ENCODE measurements around the gene ARHGAP12. TPM values are rescaled to one million over a fixed set of nuclear protein-coding genes. Genes with fewer than 3 reads are reported as not detected.
A peak's percentile ranks its signal among the peaks of the same experiment; 100 is the strongest.
"Not testable (repeated sequence)": the region's sequence is repeated elsewhere in the genome, so short reads cannot be mapped to it uniquely, and the experiment has no call there.

ARHGAP12 gene
- total RNA-seq: 10 to 100 TPM; 20.9 to 50.3 (median 29.7) TPM

- Histone ChIP-seq H3K4me1 (replicated peaks in 1 of 2) (peaks cover 5 to 10% of the 10 kb centered on the region in 2 donors), H3K27ac (peak within 1 kb of the TSS; percentile 96 to 97), H3K4me3 (peak within 1 kb of the TSS; percentile 86 to 99 (median 98))
- 0% methylated on average over 2 of the region's 92 CpGs; no CpG with 5 or more reads in 8 of the 10 experiments for WGBS, 10 experiments
- in situ Hi-C loops (cut with MboI; ENCODE audit: low pct_unique_long_range_greater_than_20kb in 2 of 9, low sequenced_read_pairs in 9 of 9, unreplicated experiment in 9 of 9): no loop called here
- peak; percentile 76 to 90 (median 86) for ATAC-seq (replicated peaks in 6 of 8)
Measured at GRCh38 chr10:31928549-31929260, at the start of gene ARHGAP12. ARHGAP12 (minus strand) TSS chr10:31928831; CDS start chr10:31908855, 19,976 bp downstream.

- Histone ChIP-seq H3K27ac (no peak overlapping the region), H3K4me3 (no peak overlapping the region), H3K4me1 (replicated peaks in 1 of 2) (peaks cover 6 to 7% of the 10 kb centered on the region in 2 donors)
- in situ Hi-C loops (cut with MboI; ENCODE audit: low pct_unique_long_range_greater_than_20kb in 2 of 9, low sequenced_read_pairs in 9 of 9, unreplicated experiment in 9 of 9): no loop called here
- ATAC-seq (replicated peaks in 6 of 8): no peak
- WGBS, 10 experiments: 80 to 100% (median 100%) methylated on average over 1 to 2 of the region's 2 CpGs; no CpG with 5 or more reads in 4 of the 10 experiments
Measured at GRCh38 chr10:31978156-31978483, 49.5 kb upstream of the ARHGAP12 start.

GRCh38 chr10:31977440-31978155 is 49.0 kb upstream of the ARHGAP12 start:
- peak; percentile 69 to 92 (median 80) for ATAC-seq (replicated peaks in 6 of 8)
- Histone ChIP-seq H3K27ac (peak overlapping the region in 1 of 2 donors; percentile 63), H3K4me3 (no peak overlapping the region), H3K4me1 (replicated peaks in 1 of 2) (peaks cover 6 to 7% of the 10 kb centered on the region in 2 donors)
- WGBS, 10 experiments: 35 to 100% (median 71%) methylated on average over 1 to 5 of the region's 5 CpGs
- in situ Hi-C loops (cut with MboI; ENCODE audit: low pct_unique_long_range_greater_than_20kb in 2 of 9, low sequenced_read_pairs in 9 of 9, unreplicated experiment in 9 of 9): no loop called here

- peaks cover 6 to 7% of the 10 kb centered on the region in 2 donors for H3K4me1 ChIP-seq (replicated peaks in 1 of 2)
- H3K4me3 ChIP-seq: no peak overlapping the region
- no peak for ATAC-seq (replicated peaks in 6 of 8)
- in situ Hi-C loops (cut with MboI; ENCODE audit: low pct_unique_long_range_greater_than_20kb in 2 of 9, low sequenced_read_pairs in 9 of 9, unreplicated experiment in 9 of 9): no loop called here
- 57 to 100% (median 90%) methylated on average over 2 to 6 of the region's 6 CpGs; no CpG with 5 or more reads in 2 of the 10 experiments for WGBS, 10 experiments
- H3K27ac ChIP-seq: no peak overlapping the region
Measured at GRCh38 chr10:31975157-31975765, 46.6 kb upstream of the ARHGAP12 start.

- in situ Hi-C loops (cut with MboI; ENCODE audit: low pct_unique_long_range_greater_than_20kb in 2 of 9, low sequenced_read_pairs in 9 of 9, unreplicated experiment in 9 of 9): no loop called here
- Histone ChIP-seq H3K4me3 (no peak overlapping the region), H3K27ac (no peak overlapping the region), H3K4me1 (replicated peaks in 1 of 2) (peaks cover 6 to 7% of the 10 kb centered on the region in 2 donors)
- WGBS, 10 experiments: 0 to 96% (median 75%) methylated on average over 1 to 4 of the region's 4 CpGs; no CpG with 5 or more reads in 3 of the 10 experiments
- peak; percentile 17 to 90 (median 75) for ATAC-seq (replicated peaks in 6 of 8)
Measured at GRCh38 chr10:31974434-31975124, 45.9 kb upstream of the ARHGAP12 start.

GRCh38 chr10:31972519-31973041 is 43.9 kb upstream of the ARHGAP12 start:
- in situ Hi-C loops (cut with MboI; ENCODE audit: low pct_unique_long_range_greater_than_20kb in 2 of 9, low sequenced_read_pairs in 9 of 9, unreplicated experiment in 9 of 9): no loop called here
- Histone ChIP-seq H3K4me3 (no peak overlapping the region), H3K27ac (no peak overlapping the region), H3K4me1 (replicated peaks in 1 of 2) (peaks cover 6% of the 10 kb centered on the region in 2 donors)
- ATAC-seq (replicated peaks in 6 of 8): no peak
- 82 to 100% (median 95%) methylated on average over 1 to 9 of the region's 9 CpGs for WGBS, 10 experiments

- WGBS, 10 experiments: no CpG with 5 or more reads among the region's 32 CpGs
- H3K4me3 ChIP-seq; H3K27ac ChIP-seq; H3K4me1 ChIP-seq (replicated peaks in 1 of 2); ATAC-seq (replicated peaks in 6 of 8); in situ Hi-C loops (cut with MboI; ENCODE audit: low pct_unique_long_range_greater_than_20kb in 2 of 9, low sequenced_read_pairs in 9 of 9, unreplicated experiment in 9 of 9): not testable (repeated sequence)
Measured at GRCh38 chr10:31969847-31970246, 41.2 kb upstream of the ARHGAP12 start.

- H3K4me1 ChIP-seq (replicated peaks in 1 of 2): no peaks in the 10 kb centered on the region
- peak in 3 of 8 experiments; percentile 11 to 47 (median 25) for ATAC-seq (replicated peaks in 6 of 8)
- H3K4me3 ChIP-seq: no peak overlapping the region
- in situ Hi-C loops (cut with MboI; ENCODE audit: low pct_unique_long_range_greater_than_20kb in 2 of 9, low sequenced_read_pairs in 9 of 9, unreplicated experiment in 9 of 9): no loop called here
- H3K27ac ChIP-seq: no peak overlapping the region
- WGBS, 10 experiments: 0 to 100% (median 63%) methylated on average over 1 of the region's 1 CpG; no CpG with 5 or more reads in 6 of the 10 experiments
Measured at GRCh38 chr10:31963589-31963980, 35.0 kb upstream of the ARHGAP12 start.

GRCh38 chr10:31962826-31963588 is 34.4 kb upstream of the ARHGAP12 start:
- no peak overlapping the region for H3K27ac ChIP-seq
- H3K4me1 ChIP-seq (replicated peaks in 1 of 2): no peaks in the 10 kb centered on the region
- in situ Hi-C loops (cut with MboI; ENCODE audit: low pct_unique_long_range_greater_than_20kb in 2 of 9, low sequenced_read_pairs in 9 of 9, unreplicated experiment in 9 of 9): no loop called here
- WGBS, 10 experiments: 0 to 100% (median 80%) methylated on average over 1 to 3 of the region's 4 CpGs; no CpG with 5 or more reads in 5 of the 10 experiments
- ATAC-seq (replicated peaks in 6 of 8): peak in 3 of 8 experiments; percentile 60 to 97 (median 94)
- H3K4me3 ChIP-seq: no peak overlapping the region

- Histone ChIP-seq H3K4me1 (replicated peaks in 1 of 2) (no peaks in the 10 kb centered on the region), H3K27ac (no peak overlapping the region), H3K4me3 (no peak overlapping the region)
- ATAC-seq (replicated peaks in 6 of 8): peak in 6 of 8 experiments; percentile 32 to 69 (median 46)
- in situ Hi-C loops (cut with MboI; ENCODE audit: low pct_unique_long_range_greater_than_20kb in 2 of 9, low sequenced_read_pairs in 9 of 9, unreplicated experiment in 9 of 9): no loop called here
- 14 to 100% (median 84%) methylated on average over 1 to 7 of the region's 8 CpGs for WGBS, 10 experiments
Measured at GRCh38 chr10:31961277-31962074, 32.8 kb upstream of the ARHGAP12 start.

- ATAC-seq (replicated peaks in 6 of 8): no peak
- no peak overlapping the region for H3K27ac ChIP-seq
- H3K4me1 ChIP-seq (replicated peaks in 1 of 2): no peaks in the 10 kb centered on the region
- WGBS, 10 experiments: 0 to 100% (median 57%) methylated on average over 1 to 2 of the region's 3 CpGs; no CpG with 5 or more reads in 3 of the 10 experiments
- no peak overlapping the region for H3K4me3 ChIP-seq
- in situ Hi-C loops (cut with MboI; ENCODE audit: low pct_unique_long_range_greater_than_20kb in 2 of 9, low sequenced_read_pairs in 9 of 9, unreplicated experiment in 9 of 9): no loop called here
Measured at GRCh38 chr10:31959461-31960173, 31.0 kb upstream of the ARHGAP12 start.
